ENCODE measurements around the gene UTP14A. TPM values are rescaled to one million over a fixed set of nuclear protein-coding genes. Genes with fewer than 3 reads are reported as not detected.
A peak's percentile ranks its signal among the peaks of the same experiment; 100 is the strongest.

UTP14A gene
- total RNA-seq, 2 experiments from 2014 or later: 8.8 to 9.8 TPM

GRCh38 chrX:129930941-129931410, 25.0 kb downstream of the UTP14A start:
- H3K27me3 ChIP-seq (ENCODE audit: control insufficient read depth in 1 of 2, insufficient read depth in 2 of 2, low read length in 2 of 2): no peaks in the 10 kb centered on the region
- H3K27ac ChIP-seq (ENCODE audit: low read depth in 1 of 2, low read length in 2 of 2): peak overlapping the region; percentile 21 to 40
- Mint-ChIP-seq H3K9me3 (no peaks in the 10 kb centered on the region), H3K4me1 (ENCODE audit: low read depth) (peaks cover 5% of the 10 kb centered on the region), H3K27ac (peak overlapping the region; percentile 83), H3K27me3 (no peaks in the 10 kb centered on the region), H3K36me3 (ENCODE audit: low read depth) (peaks cover 17% of the 10 kb centered on the region), H3K4me3 (peak overlapping the region; percentile 87)
- no peak for ATAC-seq (ENCODE audit: poor library complexity)
- H3K36me3 ChIP-seq (ENCODE audit: insufficient read depth, low read length): peaks cover 12% of the 10 kb centered on the region
- POLR2A ChIA-PET: interaction anchor here (0.7 to 2.0 kb wide), 5 partner anchors 23 to 107 kb away, joined by 3 to 10 read pairs (median 3); no protein-coding TSS in a partner anchor
- peaks cover 9% of the 10 kb centered on the region for H3K4me1 ChIP-seq (ENCODE audit: insufficient read depth, low read length)
- intact Hi-C loops (cut with DNase I, micrococcal nuclease): loop anchor here in 1 of 2 experiments (2.0 kb wide), 1 partner anchor 52 kb away; the partner anchor contains the start of gene BCORL1
- peak in 1 of 14 experiments; percentile 15 for DNase-seq
- CTCF ChIA-PET: interaction anchor here (0.7 kb wide), 1 partner anchor 107 kb away, joined by 5 read pairs; no protein-coding TSS in a partner anchor
- no peak for TF ChIP-seq CTCF (IDR thresholded peaks at IDR 0.05)
- H3K4me3 ChIP-seq (ENCODE audit: low read length): peak overlapping the region; percentile 73
- H3K9me3 ChIP-seq (ENCODE audit: control insufficient read depth in 1 of 2, insufficient read depth in 1 of 2, low read length in 2 of 2): no peaks in the 10 kb centered on the region

GRCh38 chrX:129931411-129932015, 25.5 kb downstream of the UTP14A start:
- POLR2A ChIA-PET: interaction anchor here (1.0 to 2.0 kb wide), 6 partner anchors 22 to 129 kb away, joined by 3 to 10 read pairs (median 4); no protein-coding TSS in a partner anchor
- no peaks in the 10 kb centered on the region for H3K27me3 ChIP-seq (ENCODE audit: control insufficient read depth in 1 of 2, insufficient read depth in 2 of 2, low read length in 2 of 2)
- no peaks in the 10 kb centered on the region for H3K27me3 Mint-ChIP-seq
- peak overlapping the region; percentile 83 for H3K27ac Mint-ChIP-seq
- peak overlapping the region; percentile 87 for H3K4me3 Mint-ChIP-seq
- peak overlapping the region; percentile 73 for H3K4me3 ChIP-seq (ENCODE audit: low read length)
- intact Hi-C loops (cut with DNase I, micrococcal nuclease): loop anchor here in 1 of 2 experiments (2.0 kb wide), 1 partner anchor 51 kb away; the partner anchor contains the start of gene BCORL1
- H3K4me1 ChIP-seq (ENCODE audit: insufficient read depth, low read length): peaks cover 9% of the 10 kb centered on the region
- peaks cover 6% of the 10 kb centered on the region for H3K36me3 ChIP-seq (ENCODE audit: insufficient read depth, low read length)
- DNase-seq (peak; percentile 16 to 83 (median 46)), ATAC-seq (ENCODE audit: poor library complexity) (peak; percentile 38)
- H3K9me3 Mint-ChIP-seq: no peaks in the 10 kb centered on the region
- H3K36me3 Mint-ChIP-seq (ENCODE audit: low read depth): peaks cover 12% of the 10 kb centered on the region
- CTCF ChIA-PET: interaction anchor here (0.7 kb wide), 1 partner anchor 108 kb away, joined by 5 read pairs; no protein-coding TSS in a partner anchor
- H3K9me3 ChIP-seq (ENCODE audit: control insufficient read depth in 1 of 2, insufficient read depth in 1 of 2, low read length in 2 of 2): no peaks in the 10 kb centered on the region
- TF ChIP-seq CTCF (IDR thresholded peaks at IDR 0.05): no peak
- H3K4me1 Mint-ChIP-seq (ENCODE audit: low read depth): peaks cover 5% of the 10 kb centered on the region
- H3K27ac ChIP-seq (ENCODE audit: low read depth in 1 of 2, low read length in 2 of 2): peak overlapping the region; percentile 21 to 40

- Histone ChIP-seq H3K27ac (ENCODE audit: low read depth in 1 of 2, low read length in 2 of 2) (peak overlapping the region in 1 of 2 donors; percentile 21), H3K36me3 (ENCODE audit: insufficient read depth, low read length) (peaks cover 2% of the 10 kb centered on the region), H3K4me1 (ENCODE audit: insufficient read depth, low read length) (peaks cover 9% of the 10 kb centered on the region), H3K9me3 (ENCODE audit: control insufficient read depth in 1 of 2, insufficient read depth in 1 of 2, low read length in 2 of 2) (no peaks in the 10 kb centered on the region), H3K27me3 (ENCODE audit: control insufficient read depth in 1 of 2, insufficient read depth in 2 of 2, low read length in 2 of 2) (no peaks in the 10 kb centered on the region), H3K4me3 (ENCODE audit: low read length) (peak overlapping the region; percentile 73)
- Mint-ChIP-seq H3K27ac (no peak overlapping the region), H3K4me1 (ENCODE audit: low read depth) (peaks cover 12% of the 10 kb centered on the region), H3K4me3 (peak overlapping the region; percentile 79), H3K9me3 (no peaks in the 10 kb centered on the region), H3K27me3 (no peaks in the 10 kb centered on the region), H3K36me3 (ENCODE audit: low read depth) (peaks cover 7% of the 10 kb centered on the region)
- TF ChIP-seq CTCF (IDR thresholded peaks at IDR 0.05): no peak
- ATAC-seq (ENCODE audit: poor library complexity) (peak; percentile 70), DNase-seq (peak; percentile 53 to 90 (median 76))
- ChIA-PET POLR2A (interaction anchor here (1.0 to 2.0 kb wide), 6 partner anchors 21 to 128 kb away, joined by 3 to 10 read pairs (median 4); no protein-coding TSS in a partner anchor), CTCF (no interaction called here)
- intact Hi-C loops (cut with DNase I, micrococcal nuclease): no loop called here
Observed at GRCh38 chrX:129932016-129932820, 26.3 kb downstream of the UTP14A start.

Measured in CD4-positive, alpha-beta T cell (primary cell).